Breast epithelium (tissue), 3 donors: ENCODE data around the gene PLAC1.

ENCODE experiments used
- CTCF ChIP-seq, 3 donors: fragments of 450-650 bp; IDR thresholded peaks; one replicate each; pipeline ENCODE4 v1.5.1; 2016 to 2017; ENCODE audit warnings: antibody characterized with exemption in 3 of 3, mild to moderate bottlenecking in 3 of 3, moderate library complexity in 3 of 3
- POLR2A ChIP-seq: fragments of 450-650 bp; IDR thresholded peaks from one replicate; pipeline ENCODE4 v1.6.1; 2016; ENCODE audit warnings: antibody characterized with exemption, mild to moderate bottlenecking, moderate library complexity
- POLR2AphosphoS5 ChIP-seq, 3 donors: sonication (generic); formaldehyde crosslinking; IDR thresholded peaks; one replicate each; pipeline ENCODE4 v1.6.1; 2017; ENCODE audit warnings: antibody characterized with exemption in 3 of 3

DNA sequence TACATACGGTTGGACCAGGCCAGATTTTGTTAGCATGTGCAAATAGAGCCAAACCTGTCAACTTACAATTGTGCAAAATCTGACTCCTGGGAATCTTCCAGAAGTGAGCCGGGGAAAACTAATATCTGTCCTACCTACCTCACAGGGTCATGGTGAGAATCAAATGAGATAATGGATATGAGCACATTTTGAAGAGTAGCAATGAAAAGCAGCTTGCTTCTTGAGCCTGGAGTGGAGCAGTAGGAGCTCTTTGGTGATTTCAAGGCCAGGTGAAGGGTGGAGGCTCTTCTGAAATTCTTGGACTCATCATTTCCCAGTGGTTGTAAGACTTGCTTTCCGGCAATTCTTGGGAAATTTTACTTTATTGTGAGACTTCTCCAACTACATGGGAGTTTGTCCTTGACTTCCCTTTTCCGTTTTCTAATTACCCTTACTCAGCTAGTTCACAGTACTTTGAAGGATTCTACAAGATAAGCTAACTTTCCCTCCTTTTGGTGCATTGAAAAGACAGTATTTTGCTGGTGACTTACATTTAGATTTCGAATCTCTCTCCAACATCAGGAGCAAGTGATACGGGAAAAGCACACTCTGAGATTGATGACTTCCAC lies 12.2 kb downstream of the PLAC1 start:
- no peak for TF ChIP-seq CTCF (IDR thresholded peaks at IDR 0.05)
- no peak for TF ChIP-seq POLR2A
- no peak for TF ChIP-seq POLR2AphosphoS5 (IDR thresholded peaks at IDR 0.05)
